Stimulated activated CD8-positive, alpha-beta memory T cell treated with anti-CD3 and anti-CD28 coated beads, Interleukin-4, amount 100 ng/mL, for 4 hours (primary cell): ENCODE results near the gene NPPC.
"Not testable (repeated sequence)": the region's sequence is repeated elsewhere in the genome, so short reads cannot be mapped to it uniquely, and the experiment has no call there.

Experiments
- DNase-seq, 2 donors: peaks; one replicate each; pipeline ENCODE4 v3.0.0-alpha.2; 2020; ENCODE audit warnings: low read depth in 2 of 2, low spot score in 1 of 2

The NPPC gene

DNA sequence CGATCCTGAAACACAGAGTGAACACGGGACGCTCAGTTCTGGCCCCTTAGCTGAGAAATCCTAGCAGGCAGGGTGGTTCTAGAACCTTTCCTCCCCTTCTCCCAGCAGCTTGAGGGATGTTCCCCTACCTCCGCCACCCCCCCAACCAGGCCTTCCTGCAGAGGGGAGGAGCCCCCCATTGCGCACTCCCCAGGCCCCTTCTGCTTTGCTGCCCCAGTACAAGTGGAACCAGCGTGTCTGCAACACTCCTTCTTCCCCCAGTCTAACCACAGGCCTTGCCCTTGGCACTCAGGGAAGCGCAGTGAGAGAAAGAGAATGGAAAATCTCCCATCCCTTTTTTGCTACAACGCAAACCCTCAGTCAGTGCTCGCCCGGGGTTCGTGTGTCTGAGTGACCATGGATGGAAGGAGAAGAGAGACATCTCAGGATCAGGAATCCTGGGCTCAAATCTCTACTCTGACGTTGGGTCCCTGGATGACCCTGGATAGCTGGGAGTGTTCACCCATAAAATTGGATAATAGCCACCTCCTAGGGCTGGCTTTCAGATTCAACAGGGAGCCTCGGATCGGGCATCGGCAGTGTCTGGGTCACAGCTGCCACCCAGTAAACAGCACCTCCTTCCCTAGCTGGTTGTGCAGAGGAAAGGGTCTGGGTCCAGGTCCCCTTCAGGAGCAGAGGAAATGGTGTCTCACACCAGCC lies 3.7 kb downstream of the NPPC start:
- DNase-seq, result no peak

DNA sequence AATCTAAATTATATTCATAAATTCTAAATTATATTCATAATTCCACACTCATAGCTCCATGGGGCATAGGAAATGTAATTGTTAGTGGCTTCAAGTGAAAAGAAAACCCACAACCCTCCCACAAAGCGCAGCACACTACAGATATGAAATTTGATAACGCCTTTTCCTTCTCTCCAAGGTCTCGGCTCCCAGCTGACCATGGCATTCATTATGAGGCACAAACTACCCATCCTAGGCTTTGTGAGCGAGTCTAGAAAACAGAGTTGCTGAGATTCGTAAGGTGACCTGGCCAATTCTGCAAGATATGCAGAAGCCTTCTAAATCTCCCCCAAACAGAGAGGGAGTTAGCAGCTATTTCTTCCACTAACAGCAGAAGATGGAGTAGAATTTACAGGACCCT lies 5.4 kb downstream of the NPPC start:
- no peak for DNase-seq

GRCh38 chr2:231920366-231920765 lies 5.8 kb downstream of the NPPC start:
- no peak for DNase-seq

DNA sequence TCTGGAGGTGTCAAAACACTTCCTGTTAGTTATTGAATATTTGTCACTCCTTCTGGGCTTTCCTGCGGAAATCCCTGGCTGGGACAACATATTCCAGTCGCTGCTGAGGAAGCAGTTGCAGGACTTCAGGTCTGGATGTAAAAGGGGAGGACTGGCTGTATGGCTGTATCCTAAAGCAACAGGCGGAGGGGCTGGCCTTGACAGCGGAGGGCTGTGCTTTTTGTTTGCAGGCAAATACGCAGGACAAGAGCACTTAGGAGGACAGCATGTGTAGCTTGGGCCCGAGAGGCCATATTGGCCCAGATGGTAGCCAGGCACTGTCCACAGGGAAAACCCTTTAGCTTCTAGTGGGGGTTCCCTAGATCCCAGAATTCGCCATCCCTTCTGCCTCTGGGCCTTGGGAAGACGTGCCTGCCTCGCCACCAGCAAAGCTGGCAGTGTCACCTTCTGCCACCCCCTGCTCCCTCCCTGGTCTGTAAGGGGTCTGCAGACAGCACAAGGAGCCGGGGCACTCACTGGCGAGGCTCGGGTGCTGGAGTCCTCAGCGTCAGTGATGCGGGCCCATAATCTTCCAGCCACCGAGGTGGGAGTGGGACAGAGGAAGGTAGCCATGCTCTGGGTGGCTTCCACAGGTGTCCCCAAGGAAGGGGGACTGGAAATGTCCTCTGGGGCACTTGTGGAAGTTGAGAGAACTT lies 6.7 kb downstream of the NPPC start:
- no peak for DNase-seq

GRCh38 chr2:231918501-231919330 lies 7.5 kb downstream of the NPPC start:
- no peak for DNase-seq

DNA sequence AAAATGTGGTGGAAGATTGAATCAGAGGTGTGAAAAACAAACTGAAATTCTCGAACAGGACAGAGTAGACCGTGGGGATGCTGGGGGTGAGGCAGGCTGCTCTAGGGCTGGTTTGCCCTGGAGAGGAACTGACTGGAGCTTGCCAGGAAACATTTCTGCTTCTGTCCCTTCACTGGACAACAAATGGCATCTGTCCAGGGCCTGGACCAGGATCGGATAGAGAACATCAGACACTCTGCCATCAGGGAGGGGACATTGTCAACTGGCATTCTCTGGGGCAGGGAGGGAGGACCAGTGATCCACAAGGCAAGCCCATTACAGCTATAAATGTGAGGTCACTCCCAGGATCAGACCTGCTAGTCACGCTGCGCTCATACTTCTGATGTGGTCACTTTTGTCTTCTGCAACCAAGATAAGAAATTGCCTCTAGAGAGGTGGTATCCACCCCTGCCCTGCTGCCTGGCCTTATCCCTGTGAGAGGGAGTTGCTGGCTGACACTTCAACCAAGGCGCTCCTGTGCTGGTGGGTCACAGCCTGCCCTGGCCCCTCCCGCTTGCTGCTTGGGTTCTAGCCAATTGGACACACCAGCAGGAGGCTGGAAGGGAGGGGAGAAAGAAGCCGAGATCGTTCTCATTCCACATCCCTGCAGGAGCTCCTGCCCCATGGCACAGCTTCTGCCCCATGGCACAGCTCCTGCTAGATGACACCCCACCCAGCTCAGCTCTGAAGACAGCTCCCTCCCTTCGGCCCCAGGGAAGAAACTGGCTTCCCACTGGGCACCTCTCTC lies 8.7 kb downstream of the NPPC start:
- DNase-seq, result no peak

- DNase-seq, result no peak
Measured at GRCh38 chr2:231914077-231914690, 12.0 kb downstream of the NPPC start.

GRCh38 chr2:231911381-231911780 lies 14.8 kb downstream of the NPPC start:
- no peak for DNase-seq

DNA sequence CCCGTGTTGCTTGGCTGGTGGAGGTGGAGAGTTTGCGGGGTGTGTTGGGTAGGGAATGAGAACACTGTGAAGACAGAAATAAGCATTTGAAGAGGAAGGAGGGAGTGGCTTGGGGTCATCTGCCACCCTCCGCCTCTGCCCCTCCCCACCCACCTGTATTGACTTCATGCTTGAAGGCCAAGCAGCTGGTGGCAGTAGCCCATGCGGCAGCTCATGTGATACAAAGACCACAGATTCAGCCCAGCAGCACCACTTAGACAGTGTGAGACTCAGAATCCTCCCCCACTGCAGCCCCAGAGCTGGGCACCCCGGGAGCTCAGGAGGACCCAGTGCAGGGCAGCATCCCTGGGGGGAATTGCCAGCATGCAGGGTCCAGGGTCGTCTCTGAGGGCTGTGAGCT lies 15.4 kb downstream of the NPPC start:
- no peak for DNase-seq

DNA sequence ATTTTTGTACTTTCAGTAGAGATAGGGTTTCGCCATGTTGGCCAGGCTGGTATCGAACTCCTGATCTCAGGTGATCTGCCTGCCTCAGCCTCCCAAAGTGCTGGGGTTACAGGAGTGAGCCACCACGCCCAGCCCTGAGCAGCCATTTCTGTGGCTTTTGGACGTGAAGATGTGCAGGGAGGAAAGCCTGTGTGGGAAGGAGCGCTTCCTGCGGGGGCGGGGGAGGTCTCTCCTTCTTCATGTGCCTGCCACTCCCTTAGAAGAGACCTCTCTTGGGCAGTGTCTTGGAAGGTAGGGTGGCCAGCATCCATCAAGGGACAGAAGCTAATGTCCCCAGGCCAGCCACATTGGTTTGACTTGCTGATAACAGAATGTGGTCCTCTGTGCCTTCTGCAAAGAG lies 16.0 kb downstream of the NPPC start:
- DNase-seq, result not testable (repeated sequence)

GRCh38 chr2:231909631-231910030 lies 16.6 kb downstream of the NPPC start:
- no peak for DNase-seq

GRCh38 chr2:231908584-231908983 lies 17.6 kb downstream of the NPPC start:
- no peak for DNase-seq

- no peak for DNase-seq
Measured at GRCh38 chr2:231907765-231908164, 18.4 kb downstream of the NPPC start.

DNA sequence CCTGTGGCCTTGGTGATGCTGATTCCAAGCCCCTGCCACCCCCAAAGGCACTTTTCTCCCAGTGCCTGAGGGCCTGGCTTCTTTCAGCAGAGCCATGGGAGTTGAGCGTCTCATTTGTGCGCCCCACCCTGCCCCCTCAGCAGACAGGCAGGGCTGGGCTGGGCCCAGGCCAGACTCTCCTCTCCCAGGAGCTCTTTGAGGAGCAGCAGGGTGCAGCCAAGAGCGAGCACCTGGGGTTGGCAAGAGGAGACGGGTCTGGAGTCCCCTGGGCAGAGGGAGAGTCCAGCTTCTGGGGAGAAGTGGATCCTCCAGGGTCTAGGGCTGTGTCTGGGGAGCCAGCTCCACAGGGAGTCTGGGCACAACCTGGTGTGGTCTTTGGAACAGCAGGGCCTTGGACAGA lies 21.2 kb downstream of the NPPC start:
- no peak for DNase-seq

DNA sequence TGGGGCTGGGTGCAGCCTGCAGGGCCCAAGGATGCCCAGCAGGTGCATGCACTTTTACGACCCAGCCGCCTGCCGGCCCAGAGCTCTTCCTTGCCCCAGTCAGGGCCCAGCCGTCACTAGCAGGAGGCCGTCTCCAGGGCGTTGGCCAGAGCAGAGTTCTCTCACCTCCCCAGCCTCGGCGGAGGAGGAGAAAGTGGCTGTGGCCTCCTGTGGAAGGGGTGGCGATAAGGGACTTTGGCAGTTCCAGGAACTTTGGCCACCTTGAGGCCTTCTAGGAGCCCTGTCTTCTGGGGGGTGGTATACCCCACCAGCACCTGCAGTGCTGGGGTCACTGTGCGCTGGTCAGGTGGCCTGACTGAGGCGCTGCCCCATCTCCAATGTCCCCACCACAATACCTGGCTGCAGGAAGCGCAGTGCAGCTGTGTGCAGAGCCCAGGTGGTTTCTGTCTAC lies 22.0 kb downstream of the NPPC start:
- DNase-seq, result no peak

DNA sequence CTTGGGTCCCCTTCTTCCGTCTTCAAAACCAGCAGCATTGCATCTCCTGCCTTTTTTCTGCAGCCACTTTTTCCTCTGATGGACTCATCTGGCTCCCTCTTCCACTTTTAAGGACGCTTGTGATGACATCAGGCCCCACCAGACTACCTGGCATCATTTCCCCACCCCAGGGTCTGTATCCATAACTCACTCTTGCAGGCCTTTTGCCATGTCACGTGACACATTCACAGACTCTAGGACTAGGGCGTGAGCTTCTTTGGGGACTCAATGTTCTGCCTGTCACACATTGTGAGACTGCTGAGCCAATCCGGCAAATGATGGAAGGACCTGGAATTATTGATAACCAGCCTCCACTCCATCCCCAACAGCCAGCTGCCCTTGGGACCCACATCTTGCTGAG lies 23.6 kb downstream of the NPPC start:
- DNase-seq, result no peak

DNA sequence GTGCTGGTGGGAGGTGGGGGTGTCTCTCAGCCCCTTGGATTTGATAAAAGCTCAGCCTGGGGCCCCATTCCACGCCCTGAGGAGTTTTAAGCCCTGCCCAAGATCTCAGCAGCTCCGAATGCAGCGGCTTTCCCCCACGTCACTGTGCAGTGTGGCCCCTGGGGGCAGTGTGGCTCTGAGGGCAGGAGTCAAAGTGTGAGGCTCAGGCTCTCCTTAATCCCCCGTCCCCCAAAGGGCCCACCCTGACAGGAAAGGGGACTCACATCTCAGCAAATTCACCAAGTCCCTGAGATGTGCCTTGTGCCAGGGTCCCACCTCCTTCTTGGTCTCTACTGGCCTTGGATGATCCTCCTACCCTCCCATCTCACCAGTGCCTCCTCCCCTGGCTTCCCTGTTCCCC lies 25.2 kb downstream of the NPPC start:
- no peak for DNase-seq

DNA sequence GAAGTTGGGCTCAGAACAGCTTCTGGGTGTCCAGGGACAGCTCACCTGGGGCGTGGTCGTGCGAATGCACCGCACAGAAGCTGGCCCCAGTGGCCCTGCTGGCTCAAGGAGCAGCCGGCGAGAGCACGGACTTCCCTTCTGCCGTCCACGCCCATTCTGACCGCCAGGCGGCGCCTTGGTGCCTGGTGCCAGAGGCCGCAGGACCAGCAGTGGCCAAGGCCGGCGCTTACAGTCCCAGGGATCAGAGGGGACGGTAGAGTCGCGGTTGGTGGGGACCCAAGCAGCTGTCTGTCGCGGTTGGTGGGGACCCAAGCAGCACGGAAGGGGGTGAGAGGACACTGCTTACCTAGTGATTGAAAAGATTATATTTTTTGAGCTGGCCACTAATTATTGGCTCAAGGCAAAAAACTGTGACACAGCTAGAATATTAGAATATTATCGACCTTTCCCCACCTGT lies 25.7 kb downstream of the NPPC start:
- no peak for DNase-seq

GRCh38 chr2:231894566-231895380 lies 31.4 kb downstream of the NPPC start:
- DNase-seq, result no peak

GRCh38 chr2:231891514-231891905 lies 34.7 kb downstream of the NPPC start:
- DNase-seq, result no peak
